Panc1 (cell line): Measurements from ENCODE around the gene KLHL2. TPM values are rescaled to one million over a fixed set of nuclear protein-coding genes. Genes with fewer than 3 reads are reported as not detected.

Experiments
- ATAC-seq: fragments of 200-7000 bp; cut with Tn5 transposase; 2 replicates; pipeline ENCODE4 v1.9.1; 2020; ENCODE audit warnings: mild to moderate bottlenecking, moderate library complexity
- BruUV-seq: library from RNA; stranded (reverse); fragments of 400-500 nt; replicated peaks from 2 replicates; lab custom pipeline; 2021; lab: Mats Ljungman, UMichigan
- CTCF ChIA-PET: fragments of 300-600 bp; sonication (Branson Sonifier 250); formaldehyde crosslinking; loops from one replicate; lab custom pipeline; 2022; ENCODE audit warnings: antibody characterized with exemption; lab: Charles Lee
- POLR2A ChIA-PET: fragments of 300-600 bp; sonication (Branson Sonifier 250); formaldehyde crosslinking; loops from one replicate; lab custom pipeline; 2022; ENCODE audit warnings: antibody characterized with exemption; lab: Charles Lee
- DNase-seq: peaks from one replicate; pipeline ENCODE4 v3.0.0-alpha.2; 2010; ENCODE audit warnings: low read depth, low spot score
- H3K27ac ChIP-seq: 2 replicates; pipeline ENCODE4 v1.5.1; 2011; ENCODE audit warnings: mild to moderate bottlenecking, low read length, inconsistent platforms
- H3K27me3 ChIP-seq: fragments of 200-500 bp; sonication (Bioruptor generic); 2 replicates; pipeline ENCODE4 v1.6.0; 2014; ENCODE audit warnings: low read length, inconsistent platforms; ENCODE audit not compliant: control insufficient read depth, insufficient read depth
- H3K36me3 ChIP-seq: fragments of 200-500 bp; sonication (Bioruptor generic); 2 replicates; pipeline ENCODE4 v1.5.1; 2014; ENCODE audit warnings: inconsistent platforms, mild to moderate bottlenecking, low read length, moderate library complexity; ENCODE audit not compliant: control insufficient read depth, insufficient read depth
- H3K4me1 ChIP-seq: 2 replicates; pipeline ENCODE4 v1.5.1; 2011; ENCODE audit warnings: inconsistent platforms, mild to moderate bottlenecking, low read length, moderate library complexity; ENCODE audit not compliant: control insufficient read depth, insufficient read depth
- H3K4me3 ChIP-seq, 2 experiments: 2 replicates each; pipeline ENCODE4 v1.5.1; 2011 to 2012; ENCODE audit warnings: low read depth in 2 of 2, low read length in 2 of 2, mild to moderate bottlenecking in 2 of 2, inconsistent platforms in 1 of 2, moderate library complexity in 1 of 2
- H3K9me3 ChIP-seq: fragments of 200-500 bp; sonication (Bioruptor generic); 2 replicates; pipeline ENCODE4 v1.5.1; 2014; ENCODE audit warnings: low read depth, mild to moderate bottlenecking, inconsistent platforms, low read length, moderate library complexity; ENCODE audit not compliant: control insufficient read depth, insufficient read depth
- CTCF ChIP-seq: fragments of 450-650 bp; IDR thresholded peaks from 2 replicates; pipeline ENCODE4 v1.5.1; 2017; ENCODE audit warnings: mild to moderate bottlenecking
- POLR2AphosphoS5 ChIP-seq: IDR thresholded peaks from 2 replicates; pipeline ENCODE4 v1.6.1; 2012; ENCODE audit warnings: mild to moderate bottlenecking, low read depth, low read length, moderate library complexity
- REST ChIP-seq, 2 experiments: IDR thresholded peaks; 2 replicates each; pipeline ENCODE4 v1.6.1; 2011 to 2012; ENCODE audit warnings: low read depth in 2 of 2, control low read depth in 1 of 2, low read length in 1 of 2, mild to moderate bottlenecking in 1 of 2, moderate library complexity in 1 of 2; ENCODE audit not compliant: insufficient read depth in 1 of 2
- SIN3A ChIP-seq: IDR thresholded peaks from 2 replicates; pipeline ENCODE4 v1.6.1; 2012; ENCODE audit warnings: low read depth, mild to moderate bottlenecking, low read length, moderate library complexity, borderline replicate concordance; ENCODE audit not compliant: insufficient read depth
- TCF7L2 ChIP-seq: IDR thresholded peaks from 2 replicates; pipeline ENCODE4 v1.6.1; 2011; ENCODE audit warnings: mild to moderate bottlenecking, low read depth, low read length, inconsistent platforms
- in situ Hi-C: cut with HindIII; loops from 2 replicates; pipeline ENCODE4 v1.10.0; 2016; ENCODE audit warnings: low sequenced_read_pairs, low pct_unique_long_range_greater_than_20kb
- intact Hi-C: fragments of 100-400 bp; cut with micrococcal nuclease; formaldehyde crosslinking; loops from one replicate; pipeline ENCODE4 v1.10.0; 2022; ENCODE audit not compliant: unreplicated experiment
- total RNA-seq: library from RNA; stranded (reverse); gene quantifications from one replicate; pipeline ENCODE4 v1.2.1, GENCODE V29; 2021; ENCODE audit not compliant: unreplicated experiment

Gene KLHL2
- total RNA-seq, 1 experiment from 2014 or later, result 17.4 TPM

GRCh38 chr4:165302658-165303057, 95.3 kb downstream of the KLHL2 start:
- POLR2A ChIA-PET, result no interaction called here
- intact Hi-C loops (no loop called here), in situ Hi-C loops (no loop called here)
- ATAC-seq (no peak), DNase-seq (no peak)
- Histone ChIP-seq H3K4me3 (no peak overlapping the region), H3K4me1 (peaks cover 4% of the 10 kb centered on the region; the same call in 1 of the 2 replicates), H3K27ac (no peak overlapping the region), H3K9me3 (no peaks in the 10 kb centered on the region), H3K36me3 (no peaks in the 10 kb centered on the region), H3K27me3 (no peaks in the 10 kb centered on the region)
- CTCF ChIA-PET, result no interaction called here
- BruUV-seq, result no TSS peak
- TF ChIP-seq REST (IDR thresholded peaks at IDR 0.05; ENCODE audit: insufficient read depth in 1 of 2, low read depth in 2 of 2, low read length in 1 of 2) (no peak), CTCF (no peak), TCF7L2 (no peak)

GRCh38 chr4:165308166-165308565, 100.8 kb downstream of the KLHL2 start:
- intact Hi-C loops (no loop called here), in situ Hi-C loops (no loop called here)
- no TSS peak for BruUV-seq
- CTCF ChIA-PET, result no interaction called here
- POLR2A ChIA-PET, result no interaction called here
- Histone ChIP-seq H3K9me3 (no peaks in the 10 kb centered on the region), H3K4me3 (no peak overlapping the region), H3K27me3 (no peaks in the 10 kb centered on the region), H3K36me3 (no peaks in the 10 kb centered on the region), H3K27ac (no peak overlapping the region), H3K4me1 (no peaks in the 10 kb centered on the region)
- TF ChIP-seq TCF7L2, result no peak
- ATAC-seq (no peak), DNase-seq (no peak)

- BruUV-seq, result no TSS peak
- DNase-seq, result no peak
- Histone ChIP-seq H3K4me3 (no peak overlapping the region), H3K9me3 (no peaks in the 10 kb centered on the region), H3K4me1 (no peaks in the 10 kb centered on the region), H3K27me3 (no peaks in the 10 kb centered on the region), H3K27ac (no peak overlapping the region), H3K36me3 (no peaks in the 10 kb centered on the region)
- ChIA-PET CTCF (no interaction called here), POLR2A (no interaction called here)
- no peak for ATAC-seq
- in situ Hi-C loops, result no loop called here
- TF ChIP-seq POLR2AphosphoS5, result no peak
- no peak for TF ChIP-seq SIN3A
- TF ChIP-seq TCF7L2, result no peak
- TF ChIP-seq REST (IDR thresholded peaks at IDR 0.05; ENCODE audit: insufficient read depth in 1 of 2, low read depth in 2 of 2, low read length in 1 of 2), result no peak
- TF ChIP-seq CTCF, result no peak
- intact Hi-C loops, result no loop called here
Measured at GRCh38 chr4:165308606-165309005, 101.2 kb downstream of the KLHL2 start.
